ENCODE data around the gene ACSM5.

ACSM5 gene

GRCh38 chr16:20409398-20410120 is at the start of gene ACSM5:
Gene ACSM5 (plus strand): TSS chr16:20409534. CDS start chr16:20411485, 1,951 bp downstream.
- no peak for DNase-seq (ENCODE audit: low read depth, low spot score)

GRCh38 chr16:20359997-20360396 is 49.3 kb upstream of the ACSM5 start:
- no peak for DNase-seq (ENCODE audit: low read depth, low spot score)

GRCh38 chr16:20363191-20363590 is 46.1 kb upstream of the ACSM5 start:
- no peak for DNase-seq (ENCODE audit: low read depth, low spot score)

GRCh38 chr16:20364051-20364450 is 45.3 kb upstream of the ACSM5 start:
- DNase-seq (ENCODE audit: low read depth, low spot score) = no peak

- no peak for DNase-seq (ENCODE audit: low read depth, low spot score)
Observed at GRCh38 chr16:20369452-20370054, 39.8 kb upstream of the ACSM5 start.

- DNase-seq (ENCODE audit: low read depth, low spot score) = no peak
Observed at GRCh38 chr16:20372701-20373100, 36.6 kb upstream of the ACSM5 start.

GRCh38 chr16:20377181-20377580 is 32.2 kb upstream of the ACSM5 start:
- DNase-seq (ENCODE audit: low read depth, low spot score) = no peak

GRCh38 chr16:20380782-20381181 is 28.6 kb upstream of the ACSM5 start:
- no peak for DNase-seq (ENCODE audit: low read depth, low spot score)

GRCh38 chr16:20382202-20382948 is 27.0 kb upstream of the ACSM5 start:
- no peak for DNase-seq (ENCODE audit: low read depth, low spot score)

- peak; percentile 80 for DNase-seq (ENCODE audit: low read depth, low spot score)
Observed at GRCh38 chr16:20383106-20384029, 26.0 kb upstream of the ACSM5 start.

- peak; percentile 66 for DNase-seq (ENCODE audit: low read depth, low spot score)
Observed at GRCh38 chr16:20385844-20386832, 23.2 kb upstream of the ACSM5 start.

GRCh38 chr16:20387978-20388377 is 21.4 kb upstream of the ACSM5 start:
- no peak for DNase-seq (ENCODE audit: low read depth, low spot score)

- DNase-seq (ENCODE audit: low read depth, low spot score) = no peak
Observed at GRCh38 chr16:20388854-20389253, 20.5 kb upstream of the ACSM5 start.

- no peak for DNase-seq (ENCODE audit: low read depth, low spot score)
Observed at GRCh38 chr16:20391045-20391444, 18.3 kb upstream of the ACSM5 start.

GRCh38 chr16:20393801-20394577 is 15.3 kb upstream of the ACSM5 start:
- DNase-seq (ENCODE audit: low read depth, low spot score) = no peak

GRCh38 chr16:20395946-20396345 is 13.4 kb upstream of the ACSM5 start:
- DNase-seq (ENCODE audit: low read depth, low spot score) = no peak

- no peak for DNase-seq (ENCODE audit: low read depth, low spot score)
Observed at GRCh38 chr16:20396846-20397467, 12.4 kb upstream of the ACSM5 start.

- no peak for DNase-seq (ENCODE audit: low read depth, low spot score)
Observed at GRCh38 chr16:20397468-20398074, 11.8 kb upstream of the ACSM5 start.

- DNase-seq (ENCODE audit: low read depth, low spot score) = no peak
Observed at GRCh38 chr16:20398603-20399002, 10.7 kb upstream of the ACSM5 start.
